IMR-90 (cell line): ENCODE results near the gene GRK5. TPM values are rescaled to one million over a fixed set of nuclear protein-coding genes. Genes with fewer than 3 reads are reported as not detected.

ENCODE experiments used
- ATAC-seq: fragments of 200-7000 bp; cut with Tn5 transposase; 2 replicates; pipeline ENCODE4 v1.9.1; 2020; ENCODE audit warnings: low read depth, mild to moderate bottlenecking, moderate library complexity
- BruUV-seq: library from RNA; stranded (reverse); fragments of 400-500 nt; replicated peaks from 2 replicates; lab custom pipeline; 2021; lab: Mats Ljungman, UMichigan
- CTCF ChIA-PET: fragments of 300-600 bp; formaldehyde crosslinking; extraction: SDS; loops from one replicate; lab custom pipeline; 2021; ENCODE audit warnings: antibody characterized with exemption; lab: Yijun Ruan, JAX
- POLR2A ChIA-PET: fragments of 300-600 bp; sonication (Branson Sonifier 250); formaldehyde crosslinking; loops from one replicate; lab custom pipeline; 2022; ENCODE audit warnings: antibody characterized with exemption; ENCODE audit not compliant: unreplicated experiment; lab: Charles Lee
- DNase-seq: peaks from one replicate; pipeline ENCODE4 v3.0.0; 2013
- H2AFZ ChIP-seq: replicated peaks from 2 replicates; pipeline ENCODE3; 2013; ENCODE audit warnings: low read length, mild to moderate bottlenecking; ENCODE audit not compliant: poor library complexity
- H2AK5ac ChIP-seq: 2 replicates; pipeline ENCODE4 v1.6.1; 2013; ENCODE audit warnings: low read depth, low read length, inconsistent platforms
- H2AK9ac ChIP-seq: replicated peaks from 2 replicates; pipeline ENCODE3; 2013; ENCODE audit warnings: mild to moderate bottlenecking, low read depth, low read length, moderate library complexity; ENCODE audit not compliant: poor library complexity
- H2BK120ac ChIP-seq: 2 replicates; pipeline ENCODE4 v1.6.1; 2013; ENCODE audit warnings: low read depth, low read length, inconsistent platforms
- H2BK15ac ChIP-seq: 3 replicates; pipeline ENCODE4 v1.6.1; 2013; ENCODE audit warnings: low read depth, low read length, inconsistent platforms
- H2BK20ac ChIP-seq: 2 replicates; pipeline ENCODE4 v1.6.1; 2013; ENCODE audit warnings: low read depth, mild to moderate bottlenecking, inconsistent platforms, low read length, moderate library complexity
- H2BK5ac ChIP-seq: 2 replicates; pipeline ENCODE4 v1.6.1; 2013; ENCODE audit warnings: mild to moderate bottlenecking, low read depth, low read length, inconsistent platforms; ENCODE audit not compliant: poor library complexity, severe bottlenecking
- H3K14ac ChIP-seq: replicated peaks from 2 replicates; pipeline ENCODE4 v1.6.1; 2013; ENCODE audit warnings: low read depth, low read length, inconsistent platforms
- H3K18ac ChIP-seq: 2 replicates; pipeline ENCODE4 v1.6.1; 2013; ENCODE audit warnings: low read depth, low read length, control low read depth
- H3K23ac ChIP-seq: 2 replicates; pipeline ENCODE4 v1.6.1; 2013; ENCODE audit warnings: low read depth, low read length, inconsistent platforms
- H3K27ac ChIP-seq: 2 replicates; pipeline ENCODE4 v1.5.1; 2013; ENCODE audit warnings: mild to moderate bottlenecking, control low read depth, low read length; ENCODE audit not compliant: insufficient read depth
- H3K27me3 ChIP-seq: 2 replicates; pipeline ENCODE4 v1.6.1; 2013; ENCODE audit warnings: low read length; ENCODE audit not compliant: control insufficient read depth, insufficient read depth
- H3K36me3 ChIP-seq: 2 replicates; pipeline ENCODE4 v1.6.1; 2013; ENCODE audit warnings: low read length, mixed read lengths; ENCODE audit not compliant: control insufficient read depth, insufficient read depth
- H3K4ac ChIP-seq: 2 replicates; pipeline ENCODE4 v1.6.1; 2013; ENCODE audit warnings: low read depth, low read length, inconsistent platforms
- H3K4me1 ChIP-seq: 2 replicates; pipeline ENCODE4 v1.6.1; 2013; ENCODE audit warnings: low read length, mixed read lengths; ENCODE audit not compliant: control insufficient read depth, insufficient read depth
- H3K4me2 ChIP-seq: 2 replicates; pipeline ENCODE4 v1.6.1; 2013; ENCODE audit warnings: low read depth, mild to moderate bottlenecking, control low read depth, low read length, moderate library complexity
- H3K4me3 ChIP-seq: 2 replicates; pipeline ENCODE4 v1.5.1; 2013; ENCODE audit warnings: low read depth, mild to moderate bottlenecking, control low read depth, low read length, moderate library complexity; ENCODE audit not compliant: insufficient read depth
- H3K56ac ChIP-seq: 2 replicates; pipeline ENCODE4 v1.6.1; 2013; ENCODE audit warnings: low read length, inconsistent platforms; ENCODE audit not compliant: insufficient read depth; ENCODE audit errors: extremely low read depth
- H3K79me1 ChIP-seq, 2 experiments: 2 replicates each; pipeline ENCODE4 v1.6.1; 2013; ENCODE audit warnings: low read length in 2 of 2, inconsistent platforms in 1 of 2, low read depth in 1 of 2
- H3K9ac ChIP-seq: 2 replicates; pipeline ENCODE4 v1.6.1; 2013; ENCODE audit warnings: low read depth, low read length, control low read depth
- H3K9me1 ChIP-seq: 2 replicates; pipeline ENCODE4 v1.6.1; 2013; ENCODE audit warnings: low read length, inconsistent platforms; ENCODE audit not compliant: insufficient read depth
- H3K9me3 ChIP-seq: 2 replicates; pipeline ENCODE4 v1.6.1; 2013; ENCODE audit warnings: low read length; ENCODE audit not compliant: control insufficient read depth, insufficient read depth
- H4K20me1 ChIP-seq: 2 replicates; pipeline ENCODE4 v1.6.1; 2013; ENCODE audit warnings: low read length, inconsistent platforms; ENCODE audit not compliant: insufficient read depth
- H4K5ac ChIP-seq: 2 replicates; pipeline ENCODE4 v1.6.1; 2013; ENCODE audit warnings: mild to moderate bottlenecking, low read depth, low read length, control low read depth
- H4K8ac ChIP-seq, 2 experiments: 2 replicates each; pipeline ENCODE4 v1.6.1; 2013; ENCODE audit warnings: low read depth in 2 of 2, low read length in 2 of 2, control low read depth in 1 of 2, inconsistent platforms in 1 of 2
- H4K91ac ChIP-seq: 2 replicates; pipeline ENCODE4 v1.6.1; 2013; ENCODE audit warnings: low read depth, low read length, inconsistent platforms; ENCODE audit not compliant: insufficient read depth
- BHLHE40 ChIP-seq: fragments of 150-350 bp; IDR thresholded peaks from 2 replicates; pipeline ENCODE4 v1.6.1; 2016; ENCODE audit warnings: mild to moderate bottlenecking, low read depth, low read length
- CEBPB ChIP-seq: IDR thresholded peaks from 2 replicates; pipeline ENCODE4 v1.6.1; 2012; ENCODE audit warnings: low read depth, low read length, improper control_type of control experiment
- CHD1 ChIP-seq: IDR thresholded peaks from 2 replicates; pipeline ENCODE4 v1.6.1; 2012; ENCODE audit warnings: low read depth, low read length, improper control_type of control experiment
- CTCF ChIP-seq: conservative IDR thresholded peaks from 2 replicates; pipeline ENCODE4 v1.5.1; 2012; ENCODE audit warnings: mild to moderate bottlenecking, low read depth, low read length, improper control_type of control experiment
- ELK1 ChIP-seq: fragments of 150-350 bp; IDR thresholded peaks from 2 replicates; pipeline ENCODE4 v1.6.1; 2016; ENCODE audit warnings: low read depth, mild to moderate bottlenecking, low read length, moderate library complexity, borderline replicate concordance
- FOS ChIP-seq: fragments of 150-350 bp; IDR thresholded peaks from 2 replicates; pipeline ENCODE4 v1.6.1; 2016; ENCODE audit warnings: low read depth, low read length
- MAFK ChIP-seq: IDR thresholded peaks from 2 replicates; pipeline ENCODE4 v1.6.1; 2012; ENCODE audit warnings: low read depth, low read length, improper control_type of control experiment
- MAZ ChIP-seq: IDR thresholded peaks from 2 replicates; pipeline ENCODE4 v1.6.1; 2012; ENCODE audit warnings: low read depth, mild to moderate bottlenecking, low read length, improper control_type of control experiment, moderate library complexity, borderline replicate concordance
- MXI1 ChIP-seq: IDR thresholded peaks from 2 replicates; pipeline ENCODE4 v1.6.1; 2012; ENCODE audit warnings: low read depth, mild to moderate bottlenecking, low read length, moderate library complexity, borderline replicate concordance
- NFE2L2 ChIP-seq: fragments of 150-350 bp; IDR thresholded peaks from 2 replicates; pipeline ENCODE4 v1.6.1; 2016; ENCODE audit warnings: low read depth, mild to moderate bottlenecking, low read length
- POLR2A ChIP-seq: IDR thresholded peaks from 2 replicates; pipeline ENCODE4 v1.6.1; 2012; ENCODE audit warnings: mild to moderate bottlenecking, low read depth, low read length
- RAD21 ChIP-seq: IDR thresholded peaks from 2 replicates; pipeline ENCODE4 v1.6.1; 2012; ENCODE audit warnings: low read length, improper control_type of control experiment
- RCOR1 ChIP-seq: IDR thresholded peaks from 2 replicates; pipeline ENCODE4 v1.6.1; 2012; ENCODE audit warnings: mild to moderate bottlenecking, low read length, improper control_type of control experiment; ENCODE audit not compliant: insufficient replicate concordance
- RFX5 ChIP-seq: IDR thresholded peaks from 2 replicates; pipeline ENCODE4 v1.8.0; 2012; ENCODE audit warnings: low read depth, mild to moderate bottlenecking, low read length, moderate library complexity
- USF2 ChIP-seq: fragments of 150-350 bp; IDR thresholded peaks from 2 replicates; pipeline ENCODE4 v1.6.1; 2017; ENCODE audit warnings: mild to moderate bottlenecking, antibody characterized with exemption, low read length, low read depth
- WGBS, 2 experiments: methylation state at CpG; one replicate each; pipeline versions ENCODE4 v1.1.5 to v1.1.7; 2013; ENCODE audit warnings: missing lambda C conversion rate in 2 of 2; ENCODE audit not compliant: insufficient read length in 1 of 2; ENCODE audit errors: extremely low coverage in 2 of 2; 5-methylcytosine and 5-hydroxymethylcytosine counted together
- dilution Hi-C: fragments of 300-500 bp; cut with HindIII; formaldehyde crosslinking; loops from one replicate; pipeline ENCODE4 v1.14.3; 2018; ENCODE audit warnings: low sequenced_read_pairs; ENCODE audit not compliant: unreplicated experiment
- in situ Hi-C: fragments of 300-500 bp; cut with MboI; formaldehyde crosslinking; loops from 3 replicates; pipeline ENCODE4 v1.14.3; 2019; ENCODE audit warnings: low sequenced_read_pairs, inconsistent platforms, mixed read lengths
- intact Hi-C: fragments of 100-400 bp; cut with micrococcal nuclease; formaldehyde crosslinking; loops from 2 replicates; pipeline ENCODE4 v1.10.0; 2022
- polyA plus RNA-seq, 3 experiments: library from polyadenylated mRNA; depleted of rRNA; stranded (reverse); fragments of >200 nt; gene quantifications; 2 replicates each; pipeline ENCODE4 v1.2.3, GENCODE V29; 2012; ENCODE audit warnings: low replicate concordance in 1 of 3
- total RNA-seq: library from RNA; depleted of rRNA; stranded (reverse); fragments of >200 nt; gene quantifications from 2 replicates; pipeline ENCODE4 v1.2.3, GENCODE V29; 2012

The GRK5 gene
- total and polyA plus RNA-seq, 2 of the 4 experiments (the other 2 are of a cell fraction), result 12.9 to 16.3 TPM

GRCh38 chr10:119451300-119451896, 244.0 kb downstream of the GRK5 start:
- intact Hi-C loops (no loop called here), dilution Hi-C loops (no loop called here), in situ Hi-C loops (no loop called here)
- ChIA-PET POLR2A (no interaction called here), CTCF (no interaction called here)
- ATAC-seq (no peak), DNase-seq (no peak)
- peaks cover 6% of the 10 kb centered on the region; the same call in 1 of the 2 replicates for H3K4me1 ChIP-seq
- no peak overlapping the region for H3K4me3 ChIP-seq
- WGBS, 2 experiments, result 90% methylated on average over 8 of the region's 16 CpGs; no CpG with 5 or more reads in 1 of the 2 experiments
- no peak overlapping the region for H2BK15ac ChIP-seq
- no peak overlapping the region for H3K23ac ChIP-seq
- BruUV-seq, result no TSS peak
- H2AK9ac ChIP-seq, result no peak overlapping the region
- H4K20me1 ChIP-seq, result no peaks in the 10 kb centered on the region; the same call in 1 of the 2 replicates
- H3K27me3 ChIP-seq, result no peaks in the 10 kb centered on the region
- no peak overlapping the region for H2AK5ac ChIP-seq
- no peak overlapping the region for H2BK20ac ChIP-seq
- H3K9ac ChIP-seq, result no peak overlapping the region
- no peak overlapping the region; the same call in 1 of the 2 replicates for H4K91ac ChIP-seq
- no peak overlapping the region for H2AFZ ChIP-seq
- H3K14ac ChIP-seq, result no peak overlapping the region
- H3K18ac ChIP-seq, result no peak overlapping the region
- no peak overlapping the region for H2BK5ac ChIP-seq
- H3K9me1 ChIP-seq, result peaks cover 5% of the 10 kb centered on the region; the same call in 1 of the 2 replicates
- H3K36me3 ChIP-seq, result peaks cover 88% of the 10 kb centered on the region
- no peak overlapping the region for H2BK120ac ChIP-seq
- no peak overlapping the region for H3K27ac ChIP-seq
- no peak overlapping the region for H3K56ac ChIP-seq
- no peak overlapping the region for H4K5ac ChIP-seq
- H3K4me2 ChIP-seq, result no peak overlapping the region
- peaks cover 0 to 10% of the 10 kb centered on the region in 2 experiments; a peak in 1 of 4 replicates for H3K79me1 ChIP-seq
- no peak overlapping the region for H3K4ac ChIP-seq
- TF ChIP-seq RAD21 (no peak), FOS (no peak), ELK1 (no peak), USF2 (no peak), CTCF (no peak), CEBPB (no peak), MXI1 (no peak), NFE2L2 (no peak), RFX5 (no peak), MAFK (no peak), MAZ (no peak), RCOR1 (no peak), BHLHE40 (no peak), POLR2A (no peak), CHD1 (no peak)
- H4K8ac ChIP-seq, result no peak overlapping the region
- no peaks in the 10 kb centered on the region for H3K9me3 ChIP-seq
